Breast epithelium (tissue), 3 donors: Measurements from ENCODE around the gene TPTE.

ENCODE experiments used
- POLR2A ChIP-seq: fragments of 450-650 bp; IDR thresholded peaks from one replicate; pipeline ENCODE4 v1.6.1; 2016; ENCODE audit warnings: antibody characterized with exemption, mild to moderate bottlenecking, moderate library complexity
- TF ChIP-seq, protein P1 (sequence below), 3 donors: fragments of 450-650 bp; IDR thresholded peaks; one replicate each; pipeline ENCODE4 v1.5.1; 2016 to 2017; ENCODE audit warnings: antibody characterized with exemption in 3 of 3, mild to moderate bottlenecking in 3 of 3, moderate library complexity in 3 of 3

DNA sequence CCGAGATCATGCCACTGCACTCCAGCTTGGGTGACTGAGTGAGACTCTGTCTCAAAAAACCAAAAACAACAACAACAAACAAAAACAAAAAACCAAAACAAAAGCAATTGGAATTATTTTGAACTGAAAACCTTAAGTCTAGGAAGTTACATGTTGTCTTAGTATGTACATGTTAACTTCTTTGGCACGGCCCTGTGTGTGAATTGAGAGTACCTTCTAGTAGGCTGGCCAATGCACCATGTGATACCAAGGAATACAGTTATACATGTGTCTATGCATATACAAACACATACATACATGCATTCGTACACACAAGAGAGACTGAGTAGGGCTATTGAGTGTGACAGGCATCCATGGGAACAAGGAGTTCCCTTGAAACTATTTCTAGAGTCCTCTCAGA lies 18.6 kb downstream of the TPTE start:
- TF ChIP-seq, protein P1, sequence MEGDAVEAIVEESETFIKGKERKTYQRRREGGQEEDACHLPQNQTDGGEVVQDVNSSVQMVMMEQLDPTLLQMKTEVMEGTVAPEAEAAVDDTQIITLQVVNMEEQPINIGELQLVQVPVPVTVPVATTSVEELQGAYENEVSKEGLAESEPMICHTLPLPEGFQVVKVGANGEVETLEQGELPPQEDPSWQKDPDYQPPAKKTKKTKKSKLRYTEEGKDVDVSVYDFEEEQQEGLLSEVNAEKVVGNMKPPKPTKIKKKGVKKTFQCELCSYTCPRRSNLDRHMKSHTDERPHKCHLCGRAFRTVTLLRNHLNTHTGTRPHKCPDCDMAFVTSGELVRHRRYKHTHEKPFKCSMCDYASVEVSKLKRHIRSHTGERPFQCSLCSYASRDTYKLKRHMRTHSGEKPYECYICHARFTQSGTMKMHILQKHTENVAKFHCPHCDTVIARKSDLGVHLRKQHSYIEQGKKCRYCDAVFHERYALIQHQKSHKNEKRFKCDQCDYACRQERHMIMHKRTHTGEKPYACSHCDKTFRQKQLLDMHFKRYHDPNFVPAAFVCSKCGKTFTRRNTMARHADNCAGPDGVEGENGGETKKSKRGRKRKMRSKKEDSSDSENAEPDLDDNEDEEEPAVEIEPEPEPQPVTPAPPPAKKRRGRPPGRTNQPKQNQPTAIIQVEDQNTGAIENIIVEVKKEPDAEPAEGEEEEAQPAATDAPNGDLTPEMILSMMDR (IDR thresholded peaks at IDR 0.05) = no peak
- TF ChIP-seq POLR2A = no peak
